Endometrial microvascular endothelial cells (primary cell): ENCODE data around the gene MAP3K2. TPM values are rescaled to one million over a fixed set of nuclear protein-coding genes. Genes with fewer than 3 reads are reported as not detected.

ENCODE experiments used
- in situ Hi-C: cut with HindIII; loops from 2 replicates; pipeline ENCODE4 v1.10.0; 2017; ENCODE audit warnings: low sequenced_read_pairs, low pct_unique_long_range_greater_than_20kb; ENCODE audit errors: inconsistent ontology term
- total RNA-seq: library from RNA; depleted of rRNA; stranded (reverse); fragments of >200 nt; gene quantifications from one replicate; pipeline ENCODE4 v1.2.3, GENCODE V29; 2015; ENCODE audit errors: inconsistent ontology term

MAP3K2 gene
- total RNA-seq, 1 donor from 2014 or later, result 18.1 TPM

- in situ Hi-C loops, result no loop called here
Observed at GRCh38 chr2:127389778-127390435, 2.1 kb upstream of the MAP3K2 start.

- in situ Hi-C loops, result no loop called here
Observed at GRCh38 chr2:127388423-127389164, 819 bp upstream of the MAP3K2 start.

GRCh38 chr2:127386764-127387654, 766 bp downstream of the MAP3K2 start:
- in situ Hi-C loops, result no loop called here

GRCh38 chr2:127386246-127386645, 1.5 kb downstream of the MAP3K2 start:
- in situ Hi-C loops, result no loop called here

GRCh38 chr2:127384529-127384928, 3.2 kb downstream of the MAP3K2 start:
- in situ Hi-C loops, result no loop called here

DNA sequence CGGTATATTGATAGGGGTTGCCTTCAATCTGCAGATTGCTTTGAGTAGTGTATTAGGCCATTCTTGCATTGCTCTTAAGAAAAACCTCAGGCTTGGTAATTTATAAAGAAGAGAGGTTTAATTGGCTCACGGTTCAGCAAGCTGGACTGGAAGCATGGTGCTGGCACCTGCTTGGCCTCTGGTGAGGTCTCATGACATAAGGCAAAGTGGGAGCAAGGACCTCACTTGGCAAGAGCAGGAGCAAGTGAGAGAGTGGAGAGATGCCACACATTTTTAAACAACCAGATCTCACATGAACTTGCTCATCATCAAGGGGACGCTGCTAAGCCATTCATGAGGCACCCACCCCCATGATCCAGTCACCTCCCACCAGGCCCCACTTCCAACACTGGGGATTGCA, 4.9 kb downstream of the MAP3K2 start:
- in situ Hi-C loops, result no loop called here

DNA sequence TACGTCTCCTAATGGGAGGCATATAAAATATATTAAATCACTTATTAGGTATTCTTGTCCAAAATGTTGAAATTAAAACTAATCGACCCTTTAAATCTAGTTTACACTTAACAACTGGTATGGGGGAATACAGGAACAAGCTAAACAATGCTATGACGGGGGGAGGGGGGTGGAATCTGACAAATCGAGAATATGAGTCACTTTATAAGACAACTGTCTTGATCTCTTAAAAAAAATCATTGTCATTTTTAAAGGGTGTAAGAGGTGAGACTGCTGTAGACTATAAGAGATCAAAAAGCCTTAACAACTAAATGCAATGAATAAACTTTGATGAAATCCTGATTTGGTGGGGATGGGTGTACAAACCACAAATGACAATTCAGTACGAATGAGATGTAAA, 6.0 kb downstream of the MAP3K2 start:
- in situ Hi-C loops, result no loop called here

DNA sequence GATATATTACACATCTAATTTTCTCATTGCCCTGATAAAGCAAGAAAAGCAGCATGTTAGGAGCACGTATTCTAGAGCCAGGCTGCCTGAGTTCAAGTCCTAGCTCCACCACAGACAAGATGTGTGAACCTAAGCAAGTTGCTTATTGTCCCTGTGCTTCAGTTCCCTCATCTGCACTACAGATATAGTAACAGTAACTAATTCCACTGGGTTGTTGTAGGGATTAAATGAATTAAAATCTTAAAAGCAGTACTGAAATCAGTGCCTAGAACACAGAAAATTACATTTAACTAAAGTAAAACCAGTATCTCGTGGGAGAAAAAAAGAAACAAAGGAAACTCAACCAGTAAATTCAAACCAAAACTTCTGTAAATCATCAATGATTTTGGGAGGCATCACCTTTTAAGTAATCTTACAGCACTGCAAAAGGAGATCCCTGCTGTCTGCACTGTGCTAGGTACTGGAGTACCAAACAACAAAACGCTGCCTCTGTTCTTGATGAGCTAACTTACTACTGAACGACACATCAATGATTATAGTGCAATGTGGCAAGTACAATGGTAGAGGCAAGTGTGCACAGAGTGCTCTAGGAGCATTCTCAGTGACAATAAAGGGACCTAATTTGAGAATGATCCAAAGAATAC, 7.9 kb downstream of the MAP3K2 start:
- in situ Hi-C loops, result no loop called here

- in situ Hi-C loops, result no loop called here
Observed at GRCh38 chr2:127378720-127379119, 9.1 kb downstream of the MAP3K2 start.

GRCh38 chr2:127377262-127377661, 10.5 kb downstream of the MAP3K2 start:
- in situ Hi-C loops, result no loop called here

DNA sequence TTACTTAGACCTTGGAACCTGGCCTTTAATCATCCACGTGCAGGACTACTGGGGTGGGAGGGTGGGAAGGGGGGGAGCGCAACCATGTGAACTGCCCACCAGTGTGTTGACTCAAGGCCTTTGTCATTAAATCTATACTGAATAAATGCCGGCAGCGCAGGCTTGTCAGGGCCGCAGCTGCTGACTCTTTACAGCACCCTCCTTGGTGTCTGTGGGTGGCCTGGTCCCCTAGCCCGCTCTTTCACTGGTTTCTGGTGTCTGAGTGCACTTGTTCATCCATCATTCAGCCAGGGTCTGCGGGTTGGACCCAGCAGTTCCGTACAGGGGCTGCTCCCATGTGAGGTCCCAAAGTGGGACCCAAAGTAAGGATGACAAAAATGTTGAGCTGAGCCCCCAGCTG, 11.5 kb downstream of the MAP3K2 start:
- in situ Hi-C loops, result no loop called here

DNA sequence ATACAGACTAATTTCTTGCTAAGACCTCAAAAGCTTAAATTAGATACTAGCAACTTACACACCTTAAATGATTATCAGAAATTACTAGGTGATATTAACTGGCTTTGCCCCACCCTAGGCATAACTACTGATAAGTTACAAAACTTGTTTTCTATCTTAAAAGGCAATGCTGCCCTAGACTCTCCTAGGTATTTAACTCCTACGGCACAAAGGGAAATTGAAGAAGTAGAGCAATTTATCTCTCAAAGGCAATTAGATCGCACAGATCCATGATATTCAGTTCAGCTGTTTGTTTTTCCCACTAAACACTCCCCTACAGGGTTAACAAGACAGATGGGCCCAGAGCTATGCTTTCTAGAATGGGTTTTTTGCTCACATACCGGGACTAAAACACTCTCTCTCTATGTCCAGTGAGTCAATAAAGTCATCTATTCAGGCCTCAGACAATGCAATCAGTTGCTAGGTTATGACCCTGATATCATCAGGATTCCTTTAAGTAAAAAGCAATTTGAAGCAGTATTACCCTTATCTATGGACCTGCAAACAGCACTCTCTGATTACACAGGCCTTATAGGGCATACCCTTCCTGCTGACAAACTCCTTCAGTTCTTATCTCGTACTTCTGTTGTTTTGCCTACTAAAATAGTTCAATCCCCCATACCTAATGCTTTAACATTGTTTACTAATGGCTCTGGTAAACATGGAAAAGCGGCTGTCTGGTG, 14.3 kb downstream of the MAP3K2 start:
- in situ Hi-C loops, result no loop called here

DNA sequence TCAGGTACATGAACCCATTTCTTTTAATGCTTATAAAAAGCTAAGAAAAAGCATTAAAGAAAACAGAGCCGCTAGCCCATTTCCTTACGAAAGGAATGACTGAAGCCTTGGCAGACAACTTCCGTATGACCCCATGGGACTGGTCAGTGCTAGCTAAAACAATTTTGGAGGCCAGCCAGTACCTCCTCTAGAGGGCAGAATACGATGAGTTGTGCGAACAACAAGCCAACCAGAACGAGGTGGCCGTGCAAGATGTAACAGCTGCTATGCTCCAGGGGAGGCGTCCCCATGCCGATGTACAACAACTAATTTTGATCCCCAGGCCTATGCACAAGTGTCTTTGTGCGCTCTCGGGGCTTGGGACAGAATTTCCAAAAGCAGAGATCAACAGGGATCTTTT, 16.7 kb downstream of the MAP3K2 start:
- in situ Hi-C loops, result no loop called here

DNA sequence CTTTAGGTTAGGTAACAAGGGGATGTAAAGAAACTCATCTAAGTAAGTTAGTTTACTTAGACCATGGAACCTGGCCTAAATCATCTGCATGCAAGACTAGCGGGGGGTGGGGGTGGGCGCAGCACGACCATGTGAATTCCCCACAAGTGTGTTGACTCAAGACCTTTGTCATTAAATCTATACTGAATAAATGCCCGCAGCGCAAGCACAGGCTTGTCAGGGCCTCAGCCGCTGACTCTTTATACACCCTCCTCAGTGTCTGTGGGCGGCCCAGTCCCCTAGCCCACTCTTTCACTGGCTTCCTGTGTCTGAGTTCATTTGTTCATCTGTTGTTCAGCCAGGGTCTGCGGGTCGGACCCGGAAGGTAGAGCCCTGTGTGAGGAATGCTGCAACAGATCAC, 17.8 kb downstream of the MAP3K2 start:
- in situ Hi-C loops, result no loop called here

DNA sequence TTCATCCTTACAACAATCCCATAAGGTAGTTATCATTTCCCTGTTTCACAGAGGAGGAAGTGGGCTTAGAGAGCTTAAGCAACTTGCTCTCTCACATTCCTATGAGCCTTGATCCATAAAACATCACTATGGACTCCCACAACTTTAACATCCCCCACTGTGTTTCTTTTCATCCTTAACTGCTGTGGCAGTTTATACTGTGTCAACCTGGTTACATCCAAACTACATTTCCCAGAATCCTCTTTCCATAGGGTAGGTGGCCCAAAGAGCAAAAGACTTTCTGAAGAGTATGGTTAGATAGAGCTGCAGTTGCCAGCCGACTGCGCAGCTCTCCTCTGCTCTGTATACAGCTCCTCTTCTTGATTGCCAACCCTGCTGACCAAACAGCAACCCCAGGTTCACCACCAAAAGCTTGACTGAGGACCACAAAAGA, 22.5 kb downstream of the MAP3K2 start:
- in situ Hi-C loops, result no loop called here

DNA sequence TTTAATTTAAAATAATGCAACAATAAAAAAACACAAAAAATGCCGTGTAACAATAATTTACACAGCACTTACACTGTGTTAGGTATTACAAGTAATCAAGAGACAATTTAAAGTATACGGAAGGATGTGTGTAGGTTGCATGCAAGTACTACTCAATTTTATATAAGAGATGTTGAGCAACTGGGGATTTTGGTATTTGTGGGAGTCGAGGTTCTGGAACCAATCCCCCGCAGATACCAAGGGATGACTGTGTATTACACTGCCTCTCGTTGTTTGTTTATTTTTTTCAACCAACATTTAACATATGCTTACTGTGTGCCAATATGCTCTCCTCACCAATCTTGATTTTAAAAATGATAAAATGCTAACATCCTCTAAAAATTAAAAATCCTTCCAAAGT, 24.8 kb downstream of the MAP3K2 start:
- in situ Hi-C loops, result no loop called here

DNA sequence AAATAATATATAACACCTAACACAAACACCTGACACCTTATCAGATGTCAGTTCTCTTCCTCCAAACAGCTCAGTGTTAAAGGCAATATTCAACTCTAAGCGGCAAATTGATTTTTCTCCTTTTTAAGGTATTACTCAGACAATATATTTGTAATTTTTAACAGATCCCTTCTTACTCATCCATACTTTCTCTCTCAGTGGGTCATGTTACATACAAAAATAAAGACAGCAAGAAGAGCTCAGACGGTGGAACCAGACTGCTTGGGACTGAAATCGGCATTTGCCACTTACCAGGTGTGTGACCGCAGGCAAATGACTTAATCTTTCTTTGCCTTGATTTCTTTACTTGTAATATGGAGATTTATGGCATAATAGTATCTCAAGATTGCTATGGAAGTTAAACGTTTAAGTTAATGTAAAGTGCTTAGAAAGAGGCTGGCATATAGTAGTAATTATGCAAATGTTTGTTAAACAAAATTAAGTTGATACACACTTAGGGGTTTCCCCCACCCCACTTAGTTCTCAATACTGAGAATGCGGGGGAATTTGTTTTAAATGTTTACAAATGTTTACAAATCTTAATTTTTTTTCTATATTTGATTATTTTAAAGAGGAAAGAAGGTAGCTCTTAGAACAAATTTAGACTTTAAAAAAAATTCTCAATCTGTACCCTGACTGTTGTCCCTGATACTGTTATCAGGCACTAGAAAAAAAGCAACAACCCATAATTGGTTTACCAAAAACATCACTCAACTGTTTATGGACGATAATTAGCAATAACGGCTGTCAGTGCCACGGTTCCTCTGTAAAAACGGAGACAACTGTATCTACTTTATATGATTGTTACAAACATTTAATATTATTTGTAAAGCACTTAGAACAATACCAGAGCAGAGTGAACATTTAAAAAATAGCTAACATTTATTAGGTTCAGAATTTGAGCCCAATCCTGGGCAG, 25.6 kb downstream of the MAP3K2 start:
- in situ Hi-C loops, result no loop called here

DNA sequence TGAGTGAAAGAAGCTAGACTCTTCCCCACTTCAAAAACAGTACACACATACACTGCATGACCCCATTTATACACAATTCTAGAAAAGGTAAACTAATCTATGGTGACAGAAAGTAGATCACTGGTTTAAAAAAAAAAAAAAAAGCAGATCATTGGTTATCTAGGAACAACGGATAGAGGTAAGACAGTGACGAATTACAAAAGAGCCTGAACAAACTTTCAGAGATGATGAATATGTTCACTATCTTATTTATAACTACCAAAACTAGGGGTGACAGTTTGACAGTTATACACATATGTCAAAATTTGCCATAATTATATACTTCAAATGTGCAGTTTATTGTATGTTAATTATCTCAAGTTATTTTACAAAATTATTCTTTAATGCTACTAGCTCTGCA, 27.5 kb downstream of the MAP3K2 start:
- in situ Hi-C loops, result no loop called here
